HG02678 (cell line): ENCODE data around the gene SLC35G3.
"Not testable (repeated sequence)": the region's sequence is repeated elsewhere in the genome, so short reads cannot be mapped to it uniquely, and the experiment has no call there.

Experiments used
- ATAC-seq: cut with Tn5 transposase; IDR thresholded peaks from one replicate; pipeline ENCODE4 v1.9.1; 2021; ENCODE audit warnings: mild to moderate bottlenecking, moderate library complexity; ENCODE audit not compliant: unreplicated experiment

The SLC35G3 gene

DNA sequence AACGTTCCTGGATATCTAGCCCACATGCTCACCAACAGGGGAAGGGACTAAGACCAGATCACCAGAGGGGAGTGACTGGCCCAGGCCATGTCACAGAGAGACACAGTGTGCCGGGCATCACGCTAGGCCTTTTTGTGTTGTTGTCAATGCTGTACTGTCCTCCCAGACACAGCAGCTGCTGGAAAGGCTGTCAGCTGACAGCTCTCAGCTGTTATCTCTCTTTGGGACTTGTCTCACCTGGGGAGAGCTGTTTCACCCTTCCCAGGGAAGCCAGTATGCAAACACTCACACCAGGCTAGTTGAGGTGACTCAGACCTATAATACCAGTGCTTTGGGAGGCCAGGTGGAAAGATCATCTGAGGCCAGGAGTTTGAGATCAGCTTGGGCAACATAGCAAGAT is 27.1 kb downstream of the SLC35G3 start:
- ATAC-seq: no peak

- no peak for ATAC-seq
Measured at GRCh38 chr17:35166526-35166925, 27.7 kb downstream of the SLC35G3 start.

GRCh38 chr17:35164716-35165115 is 29.5 kb downstream of the SLC35G3 start:
- no peak for ATAC-seq

- no peak for ATAC-seq
Measured at GRCh38 chr17:35163886-35164285, 30.3 kb downstream of the SLC35G3 start.

GRCh38 chr17:35162755-35163154 is 31.4 kb downstream of the SLC35G3 start:
- no peak for ATAC-seq

DNA sequence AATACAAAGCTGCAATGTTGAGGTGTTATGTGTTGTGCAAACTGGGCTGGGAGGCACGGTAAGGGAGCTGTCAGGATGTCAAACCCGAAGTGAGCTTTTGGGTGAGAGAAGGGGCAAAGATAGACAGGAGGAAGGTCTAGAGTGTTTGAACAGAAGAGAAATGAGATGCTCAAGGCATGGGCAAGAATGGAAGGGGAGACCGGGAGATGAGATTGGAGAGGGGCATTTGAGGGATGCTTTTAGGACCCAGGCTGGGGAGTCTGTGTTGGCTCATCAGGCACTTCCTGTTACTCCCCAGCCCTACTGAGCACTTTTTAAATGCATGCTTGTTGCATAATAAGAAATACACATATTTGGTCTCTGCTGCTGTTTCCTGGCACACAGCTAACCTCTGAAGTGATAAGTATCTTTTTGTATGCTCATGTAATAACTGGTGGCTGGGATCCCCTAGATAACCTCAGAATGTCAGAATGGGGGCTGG is 32.9 kb downstream of the SLC35G3 start:
- ATAC-seq: no peak

DNA sequence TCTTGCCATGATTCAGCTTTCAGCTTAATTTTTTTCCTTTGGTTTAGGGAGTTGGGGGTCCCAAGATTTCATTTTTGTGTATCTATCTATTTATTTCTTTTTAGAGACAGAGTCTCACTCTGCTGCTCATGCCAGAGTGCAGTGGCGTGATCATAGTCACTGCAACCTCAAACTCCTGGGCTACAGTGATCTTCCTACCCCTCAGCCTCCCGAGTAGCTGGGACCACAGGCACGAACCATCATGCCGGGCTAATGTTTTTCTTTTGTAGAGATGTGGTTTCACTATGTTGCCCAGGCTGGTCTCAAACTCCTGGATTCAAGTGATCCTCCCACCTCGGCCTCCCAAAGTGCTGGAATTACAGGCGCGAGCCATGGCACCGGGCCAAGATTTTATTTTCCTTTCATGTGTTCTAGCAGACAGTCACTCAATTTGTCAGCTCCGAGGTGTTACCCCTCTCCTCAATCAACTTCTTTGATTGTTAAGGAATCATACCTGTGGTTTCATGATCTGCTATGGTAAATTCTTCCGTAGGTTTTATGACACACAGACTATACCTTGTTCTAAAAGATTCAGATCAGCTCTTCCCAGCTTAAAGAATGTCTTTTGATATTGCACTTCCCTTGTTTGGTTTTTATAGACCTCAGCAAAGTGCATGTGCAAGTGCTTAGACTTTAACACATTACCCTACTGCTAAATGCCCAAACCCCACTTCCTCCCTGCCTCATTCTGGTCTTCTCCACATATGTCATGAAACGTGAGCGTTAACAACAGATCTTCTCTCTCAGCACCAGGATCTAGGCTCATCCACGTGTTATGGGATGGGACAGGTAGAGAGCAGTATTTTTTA is 33.6 kb downstream of the SLC35G3 start:
- no peak for ATAC-seq

DNA sequence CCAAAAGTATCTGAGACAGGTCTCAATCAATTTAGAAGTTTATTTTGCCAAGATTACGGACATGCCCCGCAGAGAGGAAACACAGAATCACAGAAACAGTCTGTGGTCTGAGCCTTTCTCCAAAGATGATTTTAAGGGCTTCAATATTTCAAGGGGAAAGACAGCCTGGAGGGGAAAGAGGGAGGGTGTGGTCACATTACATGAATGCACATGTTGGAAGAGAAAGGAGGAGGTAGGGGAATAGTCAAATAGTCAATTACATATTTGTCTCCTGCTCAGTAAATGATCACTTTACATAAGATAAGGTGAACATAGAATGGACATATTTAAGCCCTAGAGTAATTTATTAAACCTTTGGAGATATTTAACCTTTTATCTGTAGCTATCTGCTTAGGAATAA is 34.3 kb downstream of the SLC35G3 start:
- no peak for ATAC-seq

GRCh38 chr17:35155246-35155645 is 38.9 kb downstream of the SLC35G3 start:
- ATAC-seq: no peak

GRCh38 chr17:35154196-35155165 is 39.7 kb downstream of the SLC35G3 start:
- no peak for ATAC-seq

DNA sequence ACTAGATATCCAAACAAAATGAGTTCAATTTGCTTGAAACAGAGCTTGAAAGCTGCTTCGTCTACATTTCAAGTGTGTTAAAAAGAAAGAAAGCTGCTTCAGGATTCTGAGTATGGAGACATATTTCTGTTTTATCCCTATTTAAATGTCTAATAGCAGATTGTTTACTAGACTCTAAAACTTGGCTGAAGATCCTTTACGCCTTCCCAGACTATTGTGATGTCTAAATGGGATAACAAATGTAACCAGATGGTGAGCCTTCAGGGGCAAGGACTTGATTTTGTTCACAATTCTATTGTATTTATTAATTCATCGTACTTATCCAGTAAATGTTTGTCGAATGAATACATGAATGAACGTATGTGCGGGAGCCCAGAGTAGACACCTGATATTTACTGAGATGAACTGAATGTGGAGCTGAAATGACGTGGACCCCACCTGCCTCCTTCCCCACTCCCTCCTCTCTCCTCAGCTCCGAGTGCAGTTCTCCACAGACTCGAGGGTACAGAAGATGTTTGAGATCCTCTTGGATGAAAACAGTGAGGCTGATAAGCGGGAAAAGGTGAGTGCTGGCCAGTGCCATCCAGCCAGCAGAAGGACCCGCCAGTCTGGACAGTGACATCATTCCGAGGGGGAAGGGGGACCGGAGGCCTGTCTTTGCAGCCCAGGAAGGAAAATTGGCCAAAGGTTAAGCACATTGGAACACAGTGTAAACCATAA is 41.6 kb downstream of the SLC35G3 start:
- ATAC-seq: no peak

GRCh38 chr17:35151080-35151479 is 43.1 kb downstream of the SLC35G3 start:
- not testable (repeated sequence) for ATAC-seq

- ATAC-seq: no peak
Measured at GRCh38 chr17:35149941-35150340, 44.3 kb downstream of the SLC35G3 start.

DNA sequence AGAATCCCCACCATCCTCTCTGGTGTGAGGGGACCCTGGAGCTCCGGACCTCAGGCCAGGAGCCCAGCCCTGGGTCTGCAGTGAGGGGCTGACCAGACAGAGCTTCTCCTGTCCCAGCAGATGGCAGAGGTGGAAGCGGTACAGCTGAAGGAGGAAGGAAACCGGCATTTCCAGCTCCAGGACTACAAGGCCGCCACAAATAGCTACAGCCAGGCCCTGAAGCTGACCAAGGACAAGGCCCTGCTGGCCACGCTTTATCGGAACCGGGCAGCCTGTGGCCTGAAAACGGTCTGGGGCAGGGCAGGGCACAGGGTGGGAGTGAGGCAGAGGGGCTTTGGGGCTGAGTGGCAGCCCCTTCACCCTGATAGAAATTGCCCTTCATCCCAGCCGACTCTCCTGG is 46.0 kb downstream of the SLC35G3 start:
- no peak for ATAC-seq

GRCh38 chr17:35147375-35147905 is 46.8 kb downstream of the SLC35G3 start, which contains the start of gene UNC45B:
UNC45B (plus strand) TSS chr17:35147817; CDS start chr17:35148264, 447 bp downstream.
- ATAC-seq: no peak

- no peak for ATAC-seq
Measured at GRCh38 chr17:35146214-35146833, 47.9 kb downstream of the SLC35G3 start.

GRCh38 chr17:35144840-35145239 is 49.4 kb downstream of the SLC35G3 start:
- no peak for ATAC-seq
